ENCODE measurements around the gene RETREG2.

The RETREG2 gene

GRCh38 chr2:219218217-219218731 is 40.2 kb downstream of the RETREG2 start:
- peak; percentile 85 for DNase-seq

GRCh38 chr2:219218732-219219701 is 40.9 kb downstream of the RETREG2 start, which contains the start of gene ABCB6:
ABCB6 (minus strand) TSS chr2:219218958; CDS start chr2:219218673, 285 bp downstream.
- peak; percentile 97 for DNase-seq

GRCh38 chr2:219219784-219220532 is 41.9 kb downstream of the RETREG2 start:
- DNase-seq, result no peak

- DNase-seq, result no peak
Measured at GRCh38 chr2:219220652-219221402, 42.8 kb downstream of the RETREG2 start.

- no peak for DNase-seq
Measured at GRCh38 chr2:219221957-219222518, 44.0 kb downstream of the RETREG2 start.

DNA sequence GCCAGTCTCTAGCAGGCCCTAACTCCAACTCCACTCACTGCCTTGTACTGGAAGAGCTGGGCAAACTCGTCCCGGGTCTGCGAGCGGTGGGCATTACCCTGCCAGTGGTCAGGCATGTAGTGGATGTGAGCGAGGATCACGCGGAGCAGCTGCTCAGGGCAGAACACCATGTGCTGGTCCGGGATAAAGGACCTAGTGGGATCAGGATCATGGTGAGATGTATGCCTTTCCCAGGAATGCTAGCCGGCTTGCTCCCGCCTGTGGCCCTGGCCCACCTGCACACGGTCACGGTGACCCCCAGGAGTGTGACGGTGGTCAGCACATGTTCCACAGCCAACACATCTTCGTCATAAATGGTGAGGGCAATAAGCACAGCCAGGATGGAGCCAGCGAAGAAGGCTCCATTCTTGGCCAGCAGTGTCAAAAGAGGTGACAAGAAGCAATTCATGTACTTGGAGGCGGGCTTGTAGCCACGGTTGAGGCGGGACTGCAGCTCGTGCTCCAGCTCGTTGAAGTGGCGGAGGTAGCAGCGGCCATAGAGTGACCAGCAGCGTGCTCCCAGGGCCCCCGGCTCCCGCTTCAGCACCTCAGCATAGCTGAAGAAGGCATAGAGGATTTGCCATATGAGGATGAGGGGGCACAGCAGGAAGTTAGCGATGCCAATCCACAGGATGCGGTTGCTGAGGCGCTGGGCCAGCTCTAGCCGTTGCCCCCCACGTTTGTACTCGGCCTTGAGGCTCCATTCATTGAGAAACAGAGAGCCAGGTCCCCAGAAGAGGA is 45.9 kb downstream of the RETREG2 start:
- DNase-seq, result no peak

DNA sequence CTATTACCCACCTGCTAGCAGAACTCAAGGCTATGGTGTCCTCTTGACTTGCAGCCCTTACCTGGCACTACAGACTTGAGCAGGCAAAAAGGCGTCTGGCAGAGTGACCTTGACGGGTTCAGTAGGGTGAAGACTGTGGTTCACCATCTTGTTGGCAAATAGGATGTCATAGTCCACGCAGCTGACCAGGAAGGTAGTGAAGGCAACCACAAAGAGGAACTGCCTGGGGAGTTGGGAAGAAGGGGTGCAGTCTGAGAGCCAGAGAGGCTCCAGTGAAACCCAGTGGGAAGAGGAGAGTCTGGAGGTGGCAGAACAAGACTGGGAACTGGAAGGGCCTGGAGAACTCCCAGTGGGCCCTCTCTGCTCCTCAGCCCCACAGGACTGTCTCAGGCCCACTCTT is 47.3 kb downstream of the RETREG2 start:
- DNase-seq, result no peak

- DNase-seq, result no peak
Measured at GRCh38 chr2:219228041-219228910, 50.2 kb downstream of the RETREG2 start.

GRCh38 chr2:219228911-219229304 is 50.8 kb downstream of the RETREG2 start:
- no peak for DNase-seq

- DNase-seq, result peak; percentile 99
Measured at GRCh38 chr2:219229305-219230058, 51.4 kb downstream of the RETREG2 start, which contains the start of the genes ANKZF1 and ATG9A. ANKZF1 (plus strand) TSS chr2:219229806; CDS start chr2:219230258, 452 bp downstream. ATG9A (minus strand) TSS chr2:219229636; CDS start chr2:219228024, 1,612 bp downstream.

GRCh38 chr2:219230059-219230540 is 52.0 kb downstream of the RETREG2 start:
- no peak for DNase-seq

- no peak for DNase-seq
Measured at GRCh38 chr2:219234331-219234730, 56.3 kb downstream of the RETREG2 start.
